SK-N-SH (cell line): Measurements from ENCODE around the gene MROH7. TPM values are rescaled to one million over a fixed set of nuclear protein-coding genes. Genes with fewer than 3 reads are reported as not detected.

Experiments
- CTCF ChIA-PET: fragments of 300-600, 350-600 bp; formaldehyde crosslinking; extraction: SDS; loops from one replicate; lab custom pipeline; 2021; lab: Yijun Ruan, JAX
- POLR2A ChIA-PET: fragments of 350-600 bp; sonication (Branson Sonifier 250); formaldehyde crosslinking; extraction: SDS; loops from one replicate; lab custom pipeline; 2020; ENCODE audit warnings: antibody characterized with exemption, inconsistent platforms; lab: Yijun Ruan, JAX
- DNase-seq: peaks from one replicate; pipeline ENCODE4 v3.0.0; 2012
- H2AFZ ChIP-seq: fragments of 200-600 bp; sonication (generic); 2 replicates; pipeline ENCODE4 v1.8.1; 2016; ENCODE audit warnings: antibody characterized with exemption, mild to moderate bottlenecking, low read depth
- H3F3A ChIP-seq: fragments of 200-600 bp; sonication (generic); replicated peaks from 2 replicates; pipeline ENCODE3; 2016; ENCODE audit warnings: antibody characterized with exemption, mild to moderate bottlenecking; ENCODE audit not compliant: insufficient read depth
- H3K27ac ChIP-seq, 2 experiments: fragments of 200-500 bp in 1 of 2; fragments of 200-600 bp in 1 of 2; sonication (Bioruptor generic) in 1 of 2; sonication (generic), shearing (Covaris generic) in 1 of 2; 2 replicates each; pipeline versions ENCODE4 v1.5.1 to v1.6.1; 2014 to 2016; ENCODE audit warnings: low read depth in 2 of 2, inconsistent platforms in 1 of 2, low read length in 1 of 2, mild to moderate bottlenecking in 1 of 2, mixed read lengths in 1 of 2
- H3K27me3 ChIP-seq: fragments of 200-600 bp; sonication (generic), shearing (Covaris generic); 2 replicates; pipeline ENCODE4 v1.6.1; 2016; ENCODE audit warnings: mixed run types; ENCODE audit not compliant: insufficient read depth
- H3K36me3 ChIP-seq, 2 experiments: fragments of 200-500 bp in 1 of 2; fragments of 200-600 bp in 1 of 2; sonication (Bioruptor generic) in 1 of 2; sonication (generic) in 1 of 2; replicated peaks in 1 of 2; 2 replicates each; pipeline versions ENCODE3 to v1.5.1; 2014 to 2016; ENCODE audit warnings: low read length in 1 of 2, mild to moderate bottlenecking in 1 of 2; ENCODE audit not compliant: insufficient read depth in 2 of 2, control insufficient read depth in 1 of 2
- H3K4me1 ChIP-seq, 2 experiments: fragments of 200-500 bp in 1 of 2; fragments of 200-600 bp in 1 of 2; sonication (Bioruptor generic) in 1 of 2; sonication (generic), shearing (Covaris generic) in 1 of 2; 2 replicates each; pipeline versions ENCODE4 v1.5.1 to v1.6.1; 2014 to 2016; ENCODE audit warnings: low read depth in 1 of 2, low read length in 1 of 2, mixed run types in 1 of 2; ENCODE audit not compliant: insufficient read depth in 2 of 2, control insufficient read depth in 1 of 2
- H3K4me2 ChIP-seq: fragments of 200-600 bp; sonication (generic), shearing (Covaris generic); 2 replicates; pipeline ENCODE4 v1.6.1; 2017; ENCODE audit warnings: mixed run types
- H3K4me3 ChIP-seq, 2 experiments: fragments of 200-500 bp in 1 of 2; fragments of 200-600 bp in 1 of 2; sonication (Bioruptor generic) in 1 of 2; sonication (generic), shearing (Covaris generic) in 1 of 2; 2 replicates each; pipeline versions ENCODE4 v1.5.1 to v1.8.1; 2014 to 2016; ENCODE audit warnings: low read depth in 2 of 2, inconsistent platforms in 1 of 2, low read length in 1 of 2, mild to moderate bottlenecking in 1 of 2, mixed read lengths in 1 of 2, moderate library complexity in 1 of 2
- H3K79me2 ChIP-seq: fragments of 200-600 bp; sonication (generic); 2 replicates; pipeline ENCODE4 v1.8.1; 2017; ENCODE audit warnings: mild to moderate bottlenecking; ENCODE audit not compliant: insufficient read depth
- H3K9ac ChIP-seq: fragments of 200-600 bp; sonication (generic); 2 replicates; pipeline ENCODE4 v1.6.1; 2017; ENCODE audit warnings: mixed run types
- H3K9me2 ChIP-seq: fragments of 200-600 bp; sonication (generic); 2 replicates; pipeline ENCODE4 v1.6.1; 2017; ENCODE audit warnings: mixed run types
- H3K9me3 ChIP-seq: fragments of 200-600 bp; sonication (generic); 2 replicates; pipeline ENCODE4 v1.6.1; 2017; ENCODE audit warnings: mixed run types, mild to moderate bottlenecking, moderate library complexity
- H4K20me1 ChIP-seq: fragments of 200-600 bp; sonication (generic); 2 replicates; pipeline ENCODE4 v1.6.1; 2017; ENCODE audit warnings: mild to moderate bottlenecking, mixed run types; ENCODE audit not compliant: insufficient read depth
- CHD2 ChIP-seq: fragments of 150-350 bp; IDR thresholded peaks from 2 replicates; pipeline ENCODE4 v1.6.1; 2018; ENCODE audit warnings: low read length; ENCODE audit not compliant: partially characterized antibody
- ELF1 ChIP-seq: IDR thresholded peaks from 2 replicates; pipeline ENCODE4 v1.4.0; 2012
- EZH2phosphoT487 ChIP-seq: fragments of 200-600 bp; sonication (generic); IDR thresholded peaks from 2 replicates; pipeline ENCODE4 v1.6.1; 2017; ENCODE audit warnings: low read depth, mixed run types, mild to moderate bottlenecking, antibody characterized with exemption, moderate library complexity, borderline replicate concordance
- FOSL2 ChIP-seq: IDR thresholded peaks from 2 replicates; pipeline ENCODE4 v1.4.0; 2012; ENCODE audit warnings: low read depth, mild to moderate bottlenecking, moderate library complexity, borderline replicate concordance
- FOXJ3 ChIP-seq: sonication (generic); formaldehyde crosslinking; IDR thresholded peaks from 2 replicates; pipeline ENCODE4 v1.5.1; 2020; ENCODE audit warnings: mild to moderate bottlenecking, missing genetic modification reagents
- FOXM1 ChIP-seq: IDR thresholded peaks from 2 replicates; pipeline ENCODE4 v1.4.0; 2012; ENCODE audit warnings: low read depth, mild to moderate bottlenecking
- GABPA ChIP-seq: IDR thresholded peaks from 2 replicates; pipeline ENCODE4 v1.4.0; 2012; ENCODE audit warnings: low read depth, mild to moderate bottlenecking
- GATA2 ChIP-seq: sonication (generic); formaldehyde crosslinking; IDR thresholded peaks from 2 replicates; pipeline ENCODE4 v1.5.0; 2020; ENCODE audit warnings: mild to moderate bottlenecking, missing genetic modification reagents
- IRF3 ChIP-seq: fragments of 150-350 bp; IDR thresholded peaks from 2 replicates; pipeline ENCODE4 v1.6.1; 2016; ENCODE audit warnings: mild to moderate bottlenecking, low read depth, low read length
- JUND ChIP-seq: IDR thresholded peaks from 2 replicates; pipeline ENCODE4 v1.4.0; 2012
- MAX ChIP-seq: IDR thresholded peaks from 2 replicates; pipeline ENCODE4 v1.4.0; 2012; ENCODE audit warnings: low read depth
- MEF2A ChIP-seq: IDR thresholded peaks from 2 replicates; pipeline ENCODE4 v1.4.0; 2012; ENCODE audit warnings: low read depth, borderline replicate concordance
- MXI1 ChIP-seq: IDR thresholded peaks from 2 replicates; pipeline ENCODE4 v1.6.1; 2012; ENCODE audit warnings: mild to moderate bottlenecking, low read depth, low read length, improper control_type of control experiment
- NFIC ChIP-seq: IDR thresholded peaks from 2 replicates; pipeline ENCODE4 v1.4.0; 2012; ENCODE audit warnings: borderline replicate concordance
- NRF1 ChIP-seq: IDR thresholded peaks from 2 replicates; pipeline ENCODE4 v1.6.1; 2012; ENCODE audit warnings: low read depth, mild to moderate bottlenecking, low read length
- PBX3 ChIP-seq: IDR thresholded peaks from 2 replicates; pipeline ENCODE4; 2012
- POLR2AphosphoS5 ChIP-seq: IDR thresholded peaks from 2 replicates; pipeline ENCODE4 v1.6.1; 2012; ENCODE audit warnings: low read depth, low read length
- RAD21 ChIP-seq: IDR thresholded peaks from 2 replicates; pipeline ENCODE4 v1.6.1; 2012; ENCODE audit warnings: mild to moderate bottlenecking, low read length
- RFX5 ChIP-seq: IDR thresholded peaks from 2 replicates; pipeline ENCODE4 v1.6.1; 2012; ENCODE audit warnings: mild to moderate bottlenecking, improper control_type of control experiment, low read length
- RXRA ChIP-seq: IDR thresholded peaks from 2 replicates; pipeline ENCODE4 v1.4.0; 2012; ENCODE audit warnings: low read depth, mild to moderate bottlenecking, borderline replicate concordance
- SMC3 ChIP-seq: IDR thresholded peaks from 2 replicates; pipeline ENCODE4 v1.6.1; 2012; ENCODE audit warnings: low read depth, low read length, improper control_type of control experiment
- TAF1 ChIP-seq: IDR thresholded peaks from 2 replicates; pipeline ENCODE4 v1.6.1; 2012; ENCODE audit warnings: low read depth, mild to moderate bottlenecking, low read length, moderate library complexity, borderline replicate concordance
- USF1 ChIP-seq: IDR thresholded peaks from 2 replicates; pipeline ENCODE4 v1.4.0; 2012; ENCODE audit warnings: low read depth, borderline replicate concordance
- WGBS: methylation state at CpG from one replicate; pipeline ENCODE4 v1.1.6; 2017; ENCODE audit warnings: low lambda C conversion rate; 5-methylcytosine and 5-hydroxymethylcytosine counted together
- polyA plus RNA-seq, 3 experiments: library from polyadenylated mRNA; depleted of rRNA; stranded (reverse); fragments of >200 nt; gene quantifications; 2 replicates each; pipeline ENCODE4 v1.2.3, GENCODE V29; 2012

MROH7 gene
- polyA plus RNA-seq, 1 of the 3 experiments (the other 2 are of a cell fraction): 0.51 TPM

GRCh38 chr1:54750596-54750995, 109.0 kb downstream of the MROH7 start:
- no peaks in the 10 kb centered on the region for H4K20me1 ChIP-seq
- H3K4me3 ChIP-seq: no peak overlapping the region
- no peaks in the 10 kb centered on the region for H3K36me3 ChIP-seq
- no peak overlapping the region for H3K27ac ChIP-seq
- no peak overlapping the region for H3K4me2 ChIP-seq
- H3K4me1 ChIP-seq: peaks cover 0 to 2% of the 10 kb centered on the region in 2 experiments; a peak in 1 of 4 replicates
- H3K9ac ChIP-seq: no peak overlapping the region
- CTCF ChIA-PET: no interaction called here
- H2AFZ ChIP-seq: no peak overlapping the region
- POLR2A ChIA-PET: no interaction called here
- TF ChIP-seq POLR2AphosphoS5 (no peak), NFIC (no peak), CHD2 (no peak), GATA2 (CRISPR knock-in tag) (no peak), RAD21 (no peak), FOXM1 (no peak), USF1 (no peak), PBX3 (no peak), EZH2phosphoT487 (no peak), NRF1 (no peak), JUND (no peak), SMC3 (no peak), MAX (no peak), MXI1 (no peak), FOSL2 (no peak), IRF3 (no peak), ELF1 (no peak), FOXJ3 (CRISPR knock-in tag) (no peak)
- H3K79me2 ChIP-seq: no peaks in the 10 kb centered on the region
- H3K9me2 ChIP-seq: no peaks in the 10 kb centered on the region
- no peaks in the 10 kb centered on the region for H3K9me3 ChIP-seq
- WGBS: 76% methylated on average over 5 of the region's 6 CpGs
- no peaks in the 10 kb centered on the region for H3K27me3 ChIP-seq
- DNase-seq: no peak
- no peaks in the 10 kb centered on the region for H3F3A ChIP-seq

- peaks cover 0 to 3% of the 10 kb centered on the region in 2 experiments for H3K36me3 ChIP-seq
- CTCF ChIA-PET: interaction anchor here (1.1 to 1.9 kb wide), 2 partner anchors 25 to 204 kb away, joined by 3 to 4 read pairs; partner anchors contain the start of gene ACOT11
- H3K9ac ChIP-seq: no peak overlapping the region
- no peak overlapping the region for H3K4me2 ChIP-seq
- no peak overlapping the region for H3K27ac ChIP-seq
- H3K4me3 ChIP-seq: no peak overlapping the region
- 69% methylated on average over 4 of the region's 4 CpGs for WGBS
- H2AFZ ChIP-seq: no peak overlapping the region
- H3K4me1 ChIP-seq: peaks cover 0 to 2% of the 10 kb centered on the region in 2 experiments; a peak in 1 of 4 replicates
- H3K9me2 ChIP-seq: no peaks in the 10 kb centered on the region
- no peaks in the 10 kb centered on the region for H3K9me3 ChIP-seq
- no peaks in the 10 kb centered on the region for H3K79me2 ChIP-seq
- POLR2A ChIA-PET: no interaction called here
- DNase-seq: no peak
- no peaks in the 10 kb centered on the region for H3K27me3 ChIP-seq
- H4K20me1 ChIP-seq: no peaks in the 10 kb centered on the region
- no peaks in the 10 kb centered on the region for H3F3A ChIP-seq
- no peak for TF ChIP-seq RAD21
- no peak for TF ChIP-seq SMC3
- no peak for TF ChIP-seq POLR2AphosphoS5
- no peak for TF ChIP-seq RFX5
- TF ChIP-seq GABPA: no peak
- no peak for TF ChIP-seq TAF1
- no peak for TF ChIP-seq FOSL2
- TF ChIP-seq PBX3: no peak
- no peak for TF ChIP-seq GATA2 (CRISPR knock-in tag)
- TF ChIP-seq RXRA: no peak
- no peak for TF ChIP-seq MAX
- no peak for TF ChIP-seq MEF2A
- TF ChIP-seq MXI1: no peak
These were observed 109.8 kb downstream of the MROH7 start for GRCh38 chr1:54751426-54751825.
